IMR-90 (cell line): ENCODE measurements around the gene VPS26C.

Source experiments
- BHLHE40 ChIP-seq: fragments of 150-350 bp; IDR thresholded peaks from 2 replicates; pipeline ENCODE4 v1.6.1; 2016; ENCODE audit warnings: mild to moderate bottlenecking, low read depth, low read length
- CEBPB ChIP-seq: IDR thresholded peaks from 2 replicates; pipeline ENCODE4 v1.6.1; 2012; ENCODE audit warnings: low read depth, low read length, improper control_type of control experiment
- FOS ChIP-seq: fragments of 150-350 bp; IDR thresholded peaks from 2 replicates; pipeline ENCODE4 v1.6.1; 2016; ENCODE audit warnings: low read depth, low read length
- MXI1 ChIP-seq: IDR thresholded peaks from 2 replicates; pipeline ENCODE4 v1.6.1; 2012; ENCODE audit warnings: low read depth, mild to moderate bottlenecking, low read length, moderate library complexity, borderline replicate concordance
- POLR2A ChIP-seq: IDR thresholded peaks from 2 replicates; pipeline ENCODE4 v1.6.1; 2012; ENCODE audit warnings: mild to moderate bottlenecking, low read depth, low read length
- RAD21 ChIP-seq: IDR thresholded peaks from 2 replicates; pipeline ENCODE4 v1.6.1; 2012; ENCODE audit warnings: low read length, improper control_type of control experiment
- SMC3 ChIP-seq: fragments of 150-350 bp; IDR thresholded peaks from 2 replicates; pipeline ENCODE4 v1.6.1; 2016; ENCODE audit warnings: low read depth, mild to moderate bottlenecking, antibody characterized with exemption, low read length, moderate library complexity
- TF ChIP-seq, protein P1 (sequence below): conservative IDR thresholded peaks from 2 replicates; pipeline ENCODE4 v1.5.1; 2012; ENCODE audit warnings: mild to moderate bottlenecking, low read depth, low read length, improper control_type of control experiment

DNA sequence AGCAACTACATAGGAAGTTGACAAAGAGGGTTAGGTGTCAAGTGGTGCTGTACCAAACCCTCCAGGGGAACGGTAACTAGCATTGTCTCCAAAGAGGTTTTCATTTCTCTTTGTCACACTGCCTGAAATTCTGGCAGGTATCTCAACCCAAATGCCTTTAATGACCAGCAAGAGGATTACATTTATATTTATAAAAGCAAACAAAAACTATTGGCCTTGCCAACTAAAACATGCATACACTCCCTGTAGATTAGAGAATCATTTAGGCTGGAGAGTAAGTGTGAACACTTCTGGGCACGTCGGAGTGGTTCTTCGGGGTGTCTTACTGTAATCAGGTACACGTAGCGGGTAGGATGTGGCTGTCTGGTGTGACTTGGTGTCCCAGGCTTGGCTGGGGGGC is 84.9 kb downstream of the VPS26C start:
- no peak for TF ChIP-seq RAD21
- no peak for TF ChIP-seq SMC3
- no peak for TF ChIP-seq POLR2A
- TF ChIP-seq, protein P1, sequence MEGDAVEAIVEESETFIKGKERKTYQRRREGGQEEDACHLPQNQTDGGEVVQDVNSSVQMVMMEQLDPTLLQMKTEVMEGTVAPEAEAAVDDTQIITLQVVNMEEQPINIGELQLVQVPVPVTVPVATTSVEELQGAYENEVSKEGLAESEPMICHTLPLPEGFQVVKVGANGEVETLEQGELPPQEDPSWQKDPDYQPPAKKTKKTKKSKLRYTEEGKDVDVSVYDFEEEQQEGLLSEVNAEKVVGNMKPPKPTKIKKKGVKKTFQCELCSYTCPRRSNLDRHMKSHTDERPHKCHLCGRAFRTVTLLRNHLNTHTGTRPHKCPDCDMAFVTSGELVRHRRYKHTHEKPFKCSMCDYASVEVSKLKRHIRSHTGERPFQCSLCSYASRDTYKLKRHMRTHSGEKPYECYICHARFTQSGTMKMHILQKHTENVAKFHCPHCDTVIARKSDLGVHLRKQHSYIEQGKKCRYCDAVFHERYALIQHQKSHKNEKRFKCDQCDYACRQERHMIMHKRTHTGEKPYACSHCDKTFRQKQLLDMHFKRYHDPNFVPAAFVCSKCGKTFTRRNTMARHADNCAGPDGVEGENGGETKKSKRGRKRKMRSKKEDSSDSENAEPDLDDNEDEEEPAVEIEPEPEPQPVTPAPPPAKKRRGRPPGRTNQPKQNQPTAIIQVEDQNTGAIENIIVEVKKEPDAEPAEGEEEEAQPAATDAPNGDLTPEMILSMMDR, result no peak
- no peak for TF ChIP-seq FOS
- no peak for TF ChIP-seq BHLHE40
- no peak for TF ChIP-seq CEBPB
- TF ChIP-seq MXI1, result no peak
